HL-60 (cell line): Measurements from ENCODE around the gene UNC13B.

Source experiments
- DNase-seq, 2 experiments: peaks; one replicate each; pipeline ENCODE4 v3.0.0-alpha.2; 2010 to 2020; ENCODE audit warnings: low read depth in 1 of 2, low spot score in 1 of 2
- H3K27ac ChIP-seq: fragments of 250-450 bp; sonication (Bioruptor Pico); replicated peaks from 2 replicates; pipeline ENCODE4 v1.5.1; 2020; ENCODE audit warnings: mild to moderate bottlenecking, moderate library complexity
- H3K27me3 ChIP-seq: fragments of 250-450 bp; sonication (Bioruptor Pico); 2 replicates; pipeline ENCODE4 v1.5.1; 2021; ENCODE audit warnings: mild to moderate bottlenecking, moderate library complexity; ENCODE audit not compliant: insufficient read depth, poor library complexity, severe bottlenecking
- H3K4me3 ChIP-seq: replicated peaks from 2 replicates; pipeline ENCODE4 v1.5.1; 2011; ENCODE audit warnings: mild to moderate bottlenecking, control low read depth, low read length; ENCODE audit not compliant: insufficient read depth
- GABPA ChIP-seq: IDR thresholded peaks from 2 replicates; pipeline ENCODE4 v1.6.1; 2012; ENCODE audit warnings: low read depth
- POLR2AphosphoS5 ChIP-seq: IDR thresholded peaks from 2 replicates; pipeline ENCODE4 v1.6.1; 2012; ENCODE audit warnings: low read depth
- SPI1 ChIP-seq: IDR thresholded peaks from 2 replicates; pipeline ENCODE4 v1.6.1; 2012; ENCODE audit warnings: low read depth, mild to moderate bottlenecking, borderline replicate concordance
- TF ChIP-seq, protein P1 (sequence below): IDR thresholded peaks from 2 replicates; pipeline ENCODE4 v1.6.1; 2012; ENCODE audit warnings: low read depth; ENCODE audit not compliant: insufficient replicate concordance
- TF ChIP-seq, protein P2 (sequence below): IDR thresholded peaks from one replicate; pipeline ENCODE4 v1.5.1; 2011; ENCODE audit warnings: low read length, control low read depth, inconsistent platforms; ENCODE audit not compliant: insufficient read depth

Gene UNC13B

DNA sequence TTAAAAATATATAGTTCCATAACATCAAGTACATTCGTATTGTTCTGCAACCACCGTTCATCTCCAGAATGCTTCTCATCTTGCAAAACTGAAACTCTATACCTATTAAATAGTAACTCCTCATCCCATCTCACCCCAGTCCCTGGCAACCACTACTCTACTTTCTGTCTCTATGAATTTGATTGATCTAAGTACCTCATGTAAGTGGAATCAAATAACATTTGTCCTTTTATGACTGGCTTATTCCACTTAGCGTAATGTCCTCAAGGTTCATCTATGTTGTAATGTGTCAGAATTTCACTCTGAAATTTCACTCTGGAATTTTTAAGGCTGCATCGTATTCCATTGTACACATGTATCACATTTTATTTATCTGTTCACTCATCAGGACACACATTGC is 196.0 kb downstream of the UNC13B start:
- Histone ChIP-seq H3K27me3 (no peaks in the 10 kb centered on the region), H3K27ac (no peak overlapping the region), H3K4me3 (no peak overlapping the region)
- TF ChIP-seq POLR2AphosphoS5 (no peak), GABPA (no peak), SPI1 (no peak)
- TF ChIP-seq, protein P1, sequence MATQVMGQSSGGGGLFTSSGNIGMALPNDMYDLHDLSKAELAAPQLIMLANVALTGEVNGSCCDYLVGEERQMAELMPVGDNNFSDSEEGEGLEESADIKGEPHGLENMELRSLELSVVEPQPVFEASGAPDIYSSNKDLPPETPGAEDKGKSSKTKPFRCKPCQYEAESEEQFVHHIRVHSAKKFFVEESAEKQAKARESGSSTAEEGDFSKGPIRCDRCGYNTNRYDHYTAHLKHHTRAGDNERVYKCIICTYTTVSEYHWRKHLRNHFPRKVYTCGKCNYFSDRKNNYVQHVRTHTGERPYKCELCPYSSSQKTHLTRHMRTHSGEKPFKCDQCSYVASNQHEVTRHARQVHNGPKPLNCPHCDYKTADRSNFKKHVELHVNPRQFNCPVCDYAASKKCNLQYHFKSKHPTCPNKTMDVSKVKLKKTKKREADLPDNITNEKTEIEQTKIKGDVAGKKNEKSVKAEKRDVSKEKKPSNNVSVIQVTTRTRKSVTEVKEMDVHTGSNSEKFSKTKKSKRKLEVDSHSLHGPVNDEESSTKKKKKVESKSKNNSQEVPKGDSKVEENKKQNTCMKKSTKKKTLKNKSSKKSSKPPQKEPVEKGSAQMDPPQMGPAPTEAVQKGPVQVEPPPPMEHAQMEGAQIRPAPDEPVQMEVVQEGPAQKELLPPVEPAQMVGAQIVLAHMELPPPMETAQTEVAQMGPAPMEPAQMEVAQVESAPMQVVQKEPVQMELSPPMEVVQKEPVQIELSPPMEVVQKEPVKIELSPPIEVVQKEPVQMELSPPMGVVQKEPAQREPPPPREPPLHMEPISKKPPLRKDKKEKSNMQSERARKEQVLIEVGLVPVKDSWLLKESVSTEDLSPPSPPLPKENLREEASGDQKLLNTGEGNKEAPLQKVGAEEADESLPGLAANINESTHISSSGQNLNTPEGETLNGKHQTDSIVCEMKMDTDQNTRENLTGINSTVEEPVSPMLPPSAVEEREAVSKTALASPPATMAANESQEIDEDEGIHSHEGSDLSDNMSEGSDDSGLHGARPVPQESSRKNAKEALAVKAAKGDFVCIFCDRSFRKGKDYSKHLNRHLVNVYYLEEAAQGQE: no peak
- TF ChIP-seq, protein P2, sequence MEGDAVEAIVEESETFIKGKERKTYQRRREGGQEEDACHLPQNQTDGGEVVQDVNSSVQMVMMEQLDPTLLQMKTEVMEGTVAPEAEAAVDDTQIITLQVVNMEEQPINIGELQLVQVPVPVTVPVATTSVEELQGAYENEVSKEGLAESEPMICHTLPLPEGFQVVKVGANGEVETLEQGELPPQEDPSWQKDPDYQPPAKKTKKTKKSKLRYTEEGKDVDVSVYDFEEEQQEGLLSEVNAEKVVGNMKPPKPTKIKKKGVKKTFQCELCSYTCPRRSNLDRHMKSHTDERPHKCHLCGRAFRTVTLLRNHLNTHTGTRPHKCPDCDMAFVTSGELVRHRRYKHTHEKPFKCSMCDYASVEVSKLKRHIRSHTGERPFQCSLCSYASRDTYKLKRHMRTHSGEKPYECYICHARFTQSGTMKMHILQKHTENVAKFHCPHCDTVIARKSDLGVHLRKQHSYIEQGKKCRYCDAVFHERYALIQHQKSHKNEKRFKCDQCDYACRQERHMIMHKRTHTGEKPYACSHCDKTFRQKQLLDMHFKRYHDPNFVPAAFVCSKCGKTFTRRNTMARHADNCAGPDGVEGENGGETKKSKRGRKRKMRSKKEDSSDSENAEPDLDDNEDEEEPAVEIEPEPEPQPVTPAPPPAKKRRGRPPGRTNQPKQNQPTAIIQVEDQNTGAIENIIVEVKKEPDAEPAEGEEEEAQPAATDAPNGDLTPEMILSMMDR: no peak
- DNase-seq: no peak

GRCh38 chr9:35364817-35365585 is 203.2 kb downstream of the UNC13B start:
- DNase-seq: no peak
- no peak overlapping the region for H3K27ac ChIP-seq
- TF ChIP-seq SPI1 (no peak), GABPA (no peak), POLR2AphosphoS5 (no peak)
- TF ChIP-seq, protein P1: no peak
- TF ChIP-seq, protein P2: no peak
- no peak overlapping the region for H3K4me3 ChIP-seq
- H3K27me3 ChIP-seq: no peaks in the 10 kb centered on the region

- TF ChIP-seq, protein P1: no peak
- TF ChIP-seq GABPA (no peak), SPI1 (no peak), POLR2AphosphoS5 (no peak)
- TF ChIP-seq, protein P2: no peak
- Histone ChIP-seq H3K27ac (no peak overlapping the region), H3K27me3 (no peaks in the 10 kb centered on the region), H3K4me3 (no peak overlapping the region)
- no peak for DNase-seq
Observed at GRCh38 chr9:35366627-35367026, 204.8 kb downstream of the UNC13B start.
